ENCODE data around the gene PADI1. TPM values are rescaled to one million over a fixed set of nuclear protein-coding genes. Genes with fewer than 3 reads are reported as not detected.
A peak's percentile ranks its signal among the peaks of the same experiment; 100 is the strongest.

PADI1 gene
- total RNA-seq, 1 experiment from 2014 or later: 0.37 TPM

DNA sequence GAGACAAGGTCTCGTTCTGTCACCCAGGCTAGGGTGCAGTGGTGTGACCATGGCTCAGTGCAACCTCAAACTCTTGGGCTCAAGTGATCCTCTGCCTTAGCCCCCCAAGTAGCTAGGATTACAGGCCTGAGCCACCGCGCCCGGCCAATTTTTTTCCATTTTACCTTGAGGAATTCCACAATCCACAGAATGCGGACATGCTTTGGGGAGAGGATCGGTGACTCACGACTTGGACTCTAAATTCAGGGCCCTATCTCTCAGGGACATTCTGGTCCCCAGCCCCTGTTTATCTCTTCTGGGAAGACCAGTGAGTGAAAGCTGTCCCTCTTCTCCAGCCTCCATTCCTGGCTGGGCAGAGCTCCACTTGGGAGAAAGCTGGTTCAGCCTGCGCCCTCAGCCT lies 5.2 kb downstream of the PADI1 start:
- no peaks in the 10 kb centered on the region for H3K9me2 ChIP-seq (ENCODE audit: insufficient read depth)
- no peaks in the 10 kb centered on the region for H3K27me3 ChIP-seq (ENCODE audit: insufficient read depth, low read length)
- H3K4me2 ChIP-seq (ENCODE audit: low read length): peak overlapping the region; percentile 33; the same call in 1 of the 2 replicates
- no peak overlapping the region for H2AFZ ChIP-seq (ENCODE audit: low read depth, low read length, poor library complexity, severe bottlenecking)
- H3K4me3 ChIP-seq (replicated peaks in 1 of 2; ENCODE audit: low read depth in 1 of 2, low read length in 2 of 2): no peak overlapping the region
- DNase-seq (ENCODE audit: low read depth, low spot score): no peak
- H3K9me3 ChIP-seq (ENCODE audit: control insufficient read depth in 1 of 2, insufficient read depth in 1 of 2, low read depth in 1 of 2, low read length in 2 of 2): no peaks in the 10 kb centered on the region
- H3K27ac ChIP-seq (ENCODE audit: low read depth, low read length): no peak overlapping the region
- ChIA-PET RAD21 (ENCODE audit: low non-redundant PET in 1 of 2, low total read pairs in 2 of 2, uncharacterized antibody in 2 of 2, unreplicated experiment in 2 of 2) (interaction anchor here in 1 of 2 experiments (0.6 kb wide), 1 partner anchor 32 kb away, joined by 3 read pairs; no protein-coding TSS in a partner anchor), POLR2A (no interaction called here), CTCF (no interaction called here)
- H4K20me1 ChIP-seq (ENCODE audit: insufficient read depth): no peaks in the 10 kb centered on the region
- H3K9ac ChIP-seq (ENCODE audit: low read length): peak overlapping the region; percentile 20; the same call in 1 of the 2 replicates
- H3K4me1 ChIP-seq (ENCODE audit: control insufficient read depth in 1 of 2, insufficient read depth in 2 of 2, low read length in 2 of 2): peaks cover 23 to 61% of the 10 kb centered on the region in 2 experiments
- H3K79me2 ChIP-seq (ENCODE audit: insufficient read depth, low read length): no peaks in the 10 kb centered on the region
- H3K36me3 ChIP-seq (ENCODE audit: control insufficient read depth in 1 of 2, insufficient read depth in 2 of 2, low read length in 2 of 2): no peaks in the 10 kb centered on the region
- ATAC-seq: no peak
- intact Hi-C loops (cut with micrococcal nuclease): no loop called here
- TF ChIP-seq POLR2A (IDR thresholded peaks at IDR 0.05; ENCODE audit: borderline replicate concordance, extremely low read depth, insufficient read depth, insufficient read length): no peak
- TF ChIP-seq ZNF274 (IDR thresholded peaks at IDR 0.05; ENCODE audit: low read depth, low read length): no peak
- no peak for TF ChIP-seq TCF7L2 (IDR thresholded peaks at IDR 0.05; ENCODE audit: borderline replicate concordance, extremely low read depth, insufficient read depth, insufficient read length)
- TF ChIP-seq POLR2AphosphoS5 (IDR thresholded peaks at IDR 0.05; ENCODE audit: low read depth, low read length): no peak
- no peak for TF ChIP-seq MAX (IDR thresholded peaks at IDR 0.05)
- TF ChIP-seq ZFX (IDR thresholded peaks at IDR 0.05): no peak
- TF ChIP-seq EZH2 (IDR thresholded peaks at IDR 0.05): no peak
- TF ChIP-seq SIN3A (IDR thresholded peaks at IDR 0.05; ENCODE audit: low read depth): no peak
- TF ChIP-seq, protein P1, sequence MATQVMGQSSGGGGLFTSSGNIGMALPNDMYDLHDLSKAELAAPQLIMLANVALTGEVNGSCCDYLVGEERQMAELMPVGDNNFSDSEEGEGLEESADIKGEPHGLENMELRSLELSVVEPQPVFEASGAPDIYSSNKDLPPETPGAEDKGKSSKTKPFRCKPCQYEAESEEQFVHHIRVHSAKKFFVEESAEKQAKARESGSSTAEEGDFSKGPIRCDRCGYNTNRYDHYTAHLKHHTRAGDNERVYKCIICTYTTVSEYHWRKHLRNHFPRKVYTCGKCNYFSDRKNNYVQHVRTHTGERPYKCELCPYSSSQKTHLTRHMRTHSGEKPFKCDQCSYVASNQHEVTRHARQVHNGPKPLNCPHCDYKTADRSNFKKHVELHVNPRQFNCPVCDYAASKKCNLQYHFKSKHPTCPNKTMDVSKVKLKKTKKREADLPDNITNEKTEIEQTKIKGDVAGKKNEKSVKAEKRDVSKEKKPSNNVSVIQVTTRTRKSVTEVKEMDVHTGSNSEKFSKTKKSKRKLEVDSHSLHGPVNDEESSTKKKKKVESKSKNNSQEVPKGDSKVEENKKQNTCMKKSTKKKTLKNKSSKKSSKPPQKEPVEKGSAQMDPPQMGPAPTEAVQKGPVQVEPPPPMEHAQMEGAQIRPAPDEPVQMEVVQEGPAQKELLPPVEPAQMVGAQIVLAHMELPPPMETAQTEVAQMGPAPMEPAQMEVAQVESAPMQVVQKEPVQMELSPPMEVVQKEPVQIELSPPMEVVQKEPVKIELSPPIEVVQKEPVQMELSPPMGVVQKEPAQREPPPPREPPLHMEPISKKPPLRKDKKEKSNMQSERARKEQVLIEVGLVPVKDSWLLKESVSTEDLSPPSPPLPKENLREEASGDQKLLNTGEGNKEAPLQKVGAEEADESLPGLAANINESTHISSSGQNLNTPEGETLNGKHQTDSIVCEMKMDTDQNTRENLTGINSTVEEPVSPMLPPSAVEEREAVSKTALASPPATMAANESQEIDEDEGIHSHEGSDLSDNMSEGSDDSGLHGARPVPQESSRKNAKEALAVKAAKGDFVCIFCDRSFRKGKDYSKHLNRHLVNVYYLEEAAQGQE (IDR thresholded peaks at IDR 0.05; ENCODE audit: low read depth): no peak
- no peak for TF ChIP-seq CTCF (IDR thresholded peaks at IDR 0.05 in 2 of 3, conservative IDR thresholded peaks at IDR 0.05 in 1 of 3; ENCODE audit: borderline replicate concordance in 1 of 3, insufficient read depth in 1 of 3, low read depth in 2 of 3, low read length in 2 of 3)
- no peak for TF ChIP-seq FOSL1 (IDR thresholded peaks at IDR 0.05; ENCODE audit: low read depth)
- no peak for TF ChIP-seq ELF1 (IDR thresholded peaks at IDR 0.05; ENCODE audit: borderline replicate concordance, low read depth)
- no peak for TF ChIP-seq CBX3 (IDR thresholded peaks at IDR 0.05; ENCODE audit: low read depth)
- TF ChIP-seq SP1 (IDR thresholded peaks at IDR 0.05; ENCODE audit: low read depth): no peak
- no peak for TF ChIP-seq RAD21 (IDR thresholded peaks at IDR 0.05; ENCODE audit: low read depth)
- TF ChIP-seq JUND (IDR thresholded peaks at IDR 0.05): no peak
- no TSS peak for BruUV-seq (replicated peaks)
